Left ventricle myocardium superior (tissue), 1 donor: ENCODE measurements around the gene CD300LG. TPM values are rescaled to one million over a fixed set of nuclear protein-coding genes. Genes with fewer than 3 reads are reported as not detected.
"Not testable (repeated sequence)": the region's sequence is repeated elsewhere in the genome, so short reads cannot be mapped to it uniquely, and the experiment has no call there.

Source experiments
- ATAC-seq: fragments of 200-7000 bp; cut with Tn5 transposase; one replicate; pipeline ENCODE4 v1.9.1; 2020; ENCODE audit warnings: mild to moderate bottlenecking, moderate library complexity
- DNase-seq: peaks from one replicate; pipeline ENCODE4 v3.0.0-alpha.2; 2020
- intact Hi-C: fragments of 100-400 bp; cut with micrococcal nuclease; formaldehyde crosslinking; loops from one replicate; pipeline ENCODE4 v1.11.0; 2022
- total RNA-seq: library from RNA; stranded (reverse); fragmentation: NEBNext Ultra II Directional; extraction: Animal tissue kit (Norgen Biotek cat#: 25700); gene quantifications from one replicate; pipeline ENCODE4 v1.2.1, GENCODE V29; 2021
- donor health status: DM: no; HTN: yes; CAD: no; lungs with severe emphysema.

The CD300LG gene
- total RNA-seq, 1 donor from 2014 or later = 19.1 TPM

GRCh38 chr17:43822570-43823190, 24.3 kb upstream of the CD300LG start:
- ATAC-seq (peak; percentile 42), DNase-seq (no peak)
- intact Hi-C loops = no loop called here

- peak; percentile 83 for DNase-seq
- ATAC-seq = peak; percentile 82
- intact Hi-C loops = no loop called here
Measured at GRCh38 chr17:43823350-43824084, 23.5 kb upstream of the CD300LG start.

DNA sequence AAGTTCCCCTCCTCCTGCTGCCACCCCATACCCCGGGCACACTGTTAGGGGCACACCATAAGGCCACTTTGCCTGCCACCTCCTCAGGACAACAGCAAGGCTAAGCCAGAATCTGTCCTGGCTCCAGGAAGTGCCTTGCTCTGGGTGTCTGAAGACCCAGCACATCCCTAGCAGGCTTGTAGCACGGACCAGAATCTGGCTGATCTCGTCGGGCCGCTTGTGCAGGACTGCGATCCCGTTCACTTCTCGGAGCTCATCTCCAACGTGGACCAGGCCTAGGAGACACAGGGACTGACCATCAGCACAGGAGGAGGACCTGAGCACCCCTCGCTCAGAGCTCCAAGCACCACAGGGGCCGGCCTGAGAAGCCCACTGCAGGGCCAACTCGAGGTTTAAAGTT, 21.4 kb upstream of the CD300LG start:
- DNase-seq = no peak
- intact Hi-C loops = no loop called here
- ATAC-seq = no peak

DNA sequence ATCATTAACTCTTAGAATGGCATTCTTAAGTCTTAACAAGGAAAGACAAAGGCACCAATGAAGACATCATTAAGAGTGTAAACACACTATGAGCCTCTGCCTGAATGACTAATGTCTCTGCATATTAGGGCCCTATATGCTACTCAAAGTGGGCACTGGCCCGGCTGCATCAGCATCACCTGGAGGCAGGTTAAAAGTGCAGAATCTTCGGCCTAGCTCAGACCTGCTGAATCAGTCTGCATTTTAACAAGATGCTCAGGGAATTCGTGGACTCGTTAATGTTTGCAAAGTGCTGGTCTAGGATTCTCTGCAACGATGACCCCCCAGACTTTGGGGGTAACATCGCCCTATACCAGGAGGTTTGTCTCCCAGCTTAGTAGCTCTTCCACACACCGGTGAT, 20.8 kb upstream of the CD300LG start:
- intact Hi-C loops = no loop called here
- ATAC-seq (no peak), DNase-seq (no peak)

DNA sequence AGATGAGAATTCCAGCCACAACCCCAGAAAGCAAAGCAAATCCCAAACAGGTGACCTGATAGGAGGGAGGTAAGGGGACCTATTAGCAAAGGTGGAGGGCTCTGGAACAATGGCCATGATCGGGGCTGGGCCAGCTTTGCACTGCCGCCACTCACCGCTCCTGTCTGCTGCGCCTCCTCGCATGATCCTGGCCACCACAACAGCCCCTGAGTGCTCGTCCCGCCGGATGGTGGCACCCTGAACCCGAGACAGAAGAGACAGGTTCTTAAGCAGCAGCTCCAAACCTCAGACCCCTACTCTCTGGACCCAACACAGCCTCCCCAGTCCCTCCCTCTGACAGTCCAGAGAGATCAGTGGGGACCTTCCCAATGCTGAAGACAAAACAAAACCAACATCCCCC, 19.4 kb upstream of the CD300LG start:
- no peak for DNase-seq
- no peak for ATAC-seq
- intact Hi-C loops = no loop called here

DNA sequence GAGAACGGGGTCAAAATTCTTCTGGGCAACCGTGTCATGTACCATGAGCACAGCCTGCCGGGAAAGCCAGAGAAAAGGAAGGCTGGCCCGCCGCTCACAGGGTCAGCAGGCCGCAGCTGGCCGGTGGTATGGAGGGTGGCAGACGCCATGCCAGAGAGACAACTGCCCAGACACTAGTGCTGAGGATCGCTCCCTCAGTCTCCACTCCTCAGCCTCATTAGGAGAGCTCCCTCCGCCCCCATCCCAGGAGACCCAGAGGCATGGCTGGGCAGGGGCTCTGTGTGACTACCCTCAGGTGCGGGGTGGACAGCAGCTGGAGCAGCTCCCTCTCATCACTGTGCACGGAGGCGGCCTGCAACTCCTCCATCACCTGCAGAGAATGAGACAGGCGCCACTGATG, 17.2 kb upstream of the CD300LG start:
- DNase-seq (no peak), ATAC-seq (no peak)
- intact Hi-C loops = no loop called here

GRCh38 chr17:43830510-43831140, 16.4 kb upstream of the CD300LG start:
- intact Hi-C loops = no loop called here
- DNase-seq = no peak
- ATAC-seq = no peak

DNA sequence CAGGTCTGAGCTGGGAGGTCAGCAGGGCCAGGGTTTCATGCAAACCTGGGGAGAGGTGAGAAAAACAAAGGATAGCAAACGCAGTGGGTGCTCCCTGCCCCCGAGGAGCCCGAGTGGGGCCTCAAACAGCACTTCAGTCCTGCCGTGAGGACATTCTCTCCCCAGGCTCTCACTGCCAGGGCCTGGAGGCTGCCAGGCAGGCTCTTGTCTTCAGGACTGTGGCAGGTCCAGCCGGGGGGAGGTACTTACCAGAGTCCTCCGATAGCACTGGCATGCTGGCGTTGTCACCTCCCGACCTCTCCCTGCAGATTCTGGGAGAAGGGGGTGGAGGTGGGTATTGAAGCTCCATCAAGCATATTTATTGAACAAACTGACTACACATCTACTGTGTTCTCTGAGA, 15.3 kb upstream of the CD300LG start:
- peak; percentile 90 for DNase-seq
- peak; percentile 82 for ATAC-seq
- intact Hi-C loops = no loop called here

DNA sequence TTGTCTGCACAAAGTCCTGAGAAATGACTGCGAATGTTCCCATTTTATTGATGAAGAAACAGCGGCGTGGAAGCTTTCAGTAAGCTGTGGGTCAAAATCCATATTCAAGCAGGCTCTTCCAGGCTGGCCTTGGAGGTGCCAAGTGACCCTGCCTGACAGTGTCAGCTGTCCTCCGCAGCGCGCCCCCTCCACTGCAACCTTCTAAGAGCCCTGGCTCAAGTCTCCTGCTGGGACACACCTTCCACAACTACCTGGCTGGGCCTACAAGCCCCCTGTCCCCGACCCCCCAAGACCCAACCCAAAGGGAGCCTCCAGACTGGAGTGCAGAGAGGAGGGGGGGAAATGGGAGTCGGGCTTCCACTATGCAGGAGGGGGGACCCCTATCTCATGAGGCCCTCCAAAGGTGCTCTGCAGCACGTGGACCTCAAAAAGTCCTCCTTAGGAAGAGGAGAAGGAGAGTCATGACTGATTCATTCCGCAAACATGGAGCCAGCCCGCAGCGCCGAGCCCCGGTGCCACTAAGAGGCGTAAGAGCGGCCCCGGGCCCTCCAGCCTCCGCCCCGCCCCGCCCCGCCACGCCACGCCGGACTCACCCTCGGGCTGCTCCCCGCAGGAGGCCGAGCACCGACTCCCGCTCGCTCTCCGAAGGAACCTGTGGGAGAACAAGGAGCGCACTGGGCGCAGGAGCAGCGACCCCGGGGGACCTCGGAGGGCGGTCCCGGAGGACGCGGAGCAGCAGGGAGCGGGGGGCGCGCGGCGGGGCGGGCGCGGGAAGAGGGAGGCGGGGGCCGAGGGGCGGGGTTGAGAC, 14.6 kb upstream of the CD300LG start:
- DNase-seq = peak; percentile 82
- intact Hi-C loops = no loop called here
- peak; percentile 73 for ATAC-seq

GRCh38 chr17:43832976-43833829, 13.8 kb upstream of the CD300LG start, which contains the start of gene MPP3:
MPP3 (minus strand) TSS chr17:43833146; CDS start chr17:43831906, 1,240 bp downstream.
- ATAC-seq (peak; percentile 85), DNase-seq (peak; percentile 89)
- intact Hi-C loops = no loop called here

- intact Hi-C loops = no loop called here
Measured at GRCh38 chr17:43834106-43834505, 12.9 kb upstream of the CD300LG start.

DNA sequence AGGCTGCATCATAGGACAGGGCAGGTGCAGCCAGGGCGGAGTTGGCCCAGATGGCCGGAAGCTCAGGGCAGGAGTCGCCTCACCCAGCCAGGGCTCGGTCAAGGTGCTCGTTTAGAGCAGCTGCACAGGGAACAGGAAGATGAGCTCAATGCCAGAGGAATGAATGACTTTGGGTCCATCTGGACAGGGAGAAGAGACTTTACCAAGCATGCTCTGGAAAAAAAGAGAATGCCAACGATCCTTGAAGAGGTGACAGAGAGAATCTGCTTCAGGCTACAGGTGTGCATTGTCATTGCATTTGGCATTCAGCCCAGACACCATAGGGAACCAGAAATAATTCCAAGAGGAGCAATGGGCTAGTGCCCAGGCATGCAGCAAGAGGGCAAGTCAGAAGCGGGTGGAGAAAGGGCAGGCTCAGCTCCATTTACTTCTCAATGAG, 7.3 kb upstream of the CD300LG start:
- no peak for DNase-seq
- intact Hi-C loops = no loop called here
- peak; percentile 39 for ATAC-seq

More at GRCh38 chr17:43834106-43834505, 12.9 kb upstream of the CD300LG start:
- DNase-seq (no peak), ATAC-seq (no peak)

DNA sequence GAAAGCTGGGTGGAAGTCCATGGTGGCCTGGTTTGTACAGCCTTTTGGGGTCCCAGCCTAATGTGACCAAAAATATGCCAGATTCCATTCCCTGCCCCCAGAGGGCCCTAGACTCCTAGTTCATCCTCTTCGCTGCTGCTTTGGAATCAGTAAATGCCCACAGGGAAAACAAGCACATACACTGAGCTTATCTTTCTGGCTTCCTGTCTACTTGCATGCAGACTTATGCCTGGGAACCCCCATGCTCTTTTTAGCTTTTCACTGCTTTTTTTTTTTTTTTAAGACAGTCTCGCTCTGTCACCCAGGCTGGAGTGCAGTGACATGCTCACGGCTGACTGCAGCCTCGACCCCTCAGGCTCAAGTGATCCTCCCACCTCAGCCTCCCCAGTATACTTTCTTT, 6.2 kb upstream of the CD300LG start:
- DNase-seq (no peak), ATAC-seq (peak; percentile 53)

DNA sequence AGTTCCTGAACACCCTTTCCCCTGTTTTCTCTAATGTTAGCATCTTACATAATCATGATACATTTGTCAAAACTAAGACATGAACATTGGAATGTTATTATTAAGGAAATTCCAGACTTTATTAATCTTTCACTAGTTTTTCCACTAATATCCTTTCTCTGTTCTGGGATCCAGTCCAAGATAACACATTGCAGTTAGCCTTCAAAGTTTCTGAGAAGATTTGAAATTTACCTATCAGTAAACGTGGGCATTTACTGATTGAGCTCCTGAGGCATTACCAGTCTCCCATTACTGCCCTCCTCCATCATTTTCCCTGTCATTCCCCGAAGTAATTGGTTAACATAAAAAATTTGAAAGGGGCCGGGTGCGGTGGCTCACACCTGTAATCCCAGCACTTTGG, 5.7 kb upstream of the CD300LG start:
- DNase-seq = no peak
- intact Hi-C loops = no loop called here
- ATAC-seq = no peak

More for the DNA sequence above, 6.2 kb upstream of the CD300LG start:
- intact Hi-C loops = no loop called here

DNA sequence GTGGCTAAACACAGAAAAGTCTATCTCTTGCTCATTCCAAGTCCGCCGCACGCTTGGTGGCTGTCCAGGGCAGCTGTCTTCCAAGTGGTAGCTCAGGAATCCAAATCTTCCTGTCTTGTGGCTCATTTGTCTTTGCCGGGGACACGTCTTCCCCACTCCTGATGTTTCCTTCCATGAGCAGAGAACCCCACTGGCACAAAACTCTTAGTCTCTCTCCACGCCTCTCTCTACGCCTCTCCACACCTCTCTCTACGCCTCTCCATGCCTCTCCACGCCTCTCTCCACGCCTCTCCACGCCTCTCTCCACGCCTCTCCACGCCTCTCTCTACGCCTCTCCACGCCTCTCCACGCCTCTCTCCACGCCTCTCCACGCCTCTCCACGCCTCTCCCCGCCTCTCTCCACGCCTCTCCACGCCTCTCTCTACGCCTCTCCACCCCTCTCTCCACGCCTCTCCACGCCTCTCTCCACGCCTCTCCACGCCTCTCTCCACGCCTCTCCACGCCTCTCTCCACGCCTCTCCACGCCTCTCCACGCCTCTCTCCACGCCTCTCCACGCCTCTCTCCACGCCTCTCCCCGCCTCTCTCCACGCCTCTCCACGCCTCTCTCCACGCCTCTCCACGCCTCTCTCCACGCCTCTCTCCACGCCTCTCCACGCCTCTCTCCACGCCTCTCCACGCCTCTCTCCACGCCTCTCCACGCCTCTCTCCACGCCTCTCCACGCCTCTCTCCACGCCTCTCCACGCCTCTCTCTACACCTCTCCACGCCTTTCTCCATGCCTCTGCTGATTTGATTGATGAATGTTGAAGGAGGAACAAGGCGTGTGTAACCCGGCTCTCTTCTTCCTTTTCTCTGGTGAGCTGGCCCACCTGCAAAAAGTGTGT, 4.6 kb upstream of the CD300LG start:
- DNase-seq, ATAC-seq, intact Hi-C loops: not testable (repeated sequence)

- DNase-seq (no peak), ATAC-seq (no peak)
- intact Hi-C loops = no loop called here
Measured at GRCh38 chr17:43842975-43843325, 4.0 kb upstream of the CD300LG start.

GRCh38 chr17:43844241-43844640, 2.7 kb upstream of the CD300LG start:
- intact Hi-C loops = no loop called here
- ATAC-seq = no peak
- DNase-seq = no peak

DNA sequence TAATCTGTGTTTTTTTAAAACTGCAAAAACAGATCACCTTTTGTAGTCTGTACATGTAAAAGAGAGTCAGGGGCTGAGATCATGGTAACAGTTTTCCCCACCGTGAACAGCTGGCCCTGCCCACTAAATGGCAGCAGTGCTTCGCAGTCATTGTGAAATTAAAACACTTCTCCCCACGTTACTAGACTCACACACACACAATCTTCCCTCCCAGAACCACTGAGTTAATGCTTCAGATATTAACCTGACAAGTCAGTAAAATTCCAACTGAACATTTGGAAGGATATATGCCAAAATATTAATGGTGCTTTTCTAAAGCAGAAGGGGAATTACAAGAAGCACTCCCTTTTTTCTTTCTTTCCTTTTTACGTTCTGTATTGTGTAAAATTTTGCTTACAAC, 1.2 kb upstream of the CD300LG start:
- no peak for ATAC-seq
- DNase-seq = no peak
- intact Hi-C loops = no loop called here
